ENCODE results near the gene ANTXRL. TPM values are rescaled to one million over a fixed set of nuclear protein-coding genes. Genes with fewer than 3 reads are reported as not detected.

The ANTXRL gene
- total RNA-seq, 1 donor from 2014 or later: not detected

DNA sequence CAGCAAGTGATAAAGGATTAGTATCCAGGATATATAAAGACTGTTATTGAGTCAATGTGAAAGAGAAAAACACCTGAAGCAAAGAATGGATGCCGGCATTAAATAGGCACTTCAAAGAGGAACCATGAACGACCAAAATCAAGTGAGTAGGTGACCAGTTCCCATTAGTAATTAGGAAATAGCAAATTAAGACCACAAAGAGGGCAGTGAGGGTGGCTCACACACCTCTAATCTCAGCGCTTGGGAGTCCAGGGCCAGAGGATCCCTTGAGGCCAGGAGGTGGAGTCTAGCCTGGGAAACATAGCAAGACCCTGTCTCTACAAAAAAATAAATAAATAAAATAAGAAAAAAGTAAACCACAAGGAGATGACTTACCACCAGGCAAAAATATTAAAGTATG, 1.5 kb upstream of the ANTXRL start:
- Histone ChIP-seq H3K79me2 (ENCODE audit: insufficient read depth, low read length) (no peaks in the 10 kb centered on the region), H3K9me3 (ENCODE audit: insufficient read depth, low read depth, low read length) (no peaks in the 10 kb centered on the region), H2AFZ (ENCODE audit: low read depth, low read length) (no peak overlapping the region), H3K4me3 (ENCODE audit: insufficient read depth, low read depth, low read length) (peak overlapping the region; percentile 57), H3K27me3 (ENCODE audit: insufficient read depth, low read length) (peaks cover 17% of the 10 kb centered on the region), H3K4me2 (ENCODE audit: low read length) (peak overlapping the region; percentile 89), H3K27ac (ENCODE audit: low read depth, low read length) (no peak overlapping the region), H3K9ac (ENCODE audit: low read length) (peak overlapping the region; percentile 77), H4K20me1 (ENCODE audit: insufficient read depth, low read length) (no peaks in the 10 kb centered on the region), H3K4me1 (ENCODE audit: insufficient read depth, low read length) (peaks cover 3% of the 10 kb centered on the region), H3K36me3 (ENCODE audit: insufficient read depth, low read length) (no peaks in the 10 kb centered on the region)
- TF ChIP-seq, protein P1, sequence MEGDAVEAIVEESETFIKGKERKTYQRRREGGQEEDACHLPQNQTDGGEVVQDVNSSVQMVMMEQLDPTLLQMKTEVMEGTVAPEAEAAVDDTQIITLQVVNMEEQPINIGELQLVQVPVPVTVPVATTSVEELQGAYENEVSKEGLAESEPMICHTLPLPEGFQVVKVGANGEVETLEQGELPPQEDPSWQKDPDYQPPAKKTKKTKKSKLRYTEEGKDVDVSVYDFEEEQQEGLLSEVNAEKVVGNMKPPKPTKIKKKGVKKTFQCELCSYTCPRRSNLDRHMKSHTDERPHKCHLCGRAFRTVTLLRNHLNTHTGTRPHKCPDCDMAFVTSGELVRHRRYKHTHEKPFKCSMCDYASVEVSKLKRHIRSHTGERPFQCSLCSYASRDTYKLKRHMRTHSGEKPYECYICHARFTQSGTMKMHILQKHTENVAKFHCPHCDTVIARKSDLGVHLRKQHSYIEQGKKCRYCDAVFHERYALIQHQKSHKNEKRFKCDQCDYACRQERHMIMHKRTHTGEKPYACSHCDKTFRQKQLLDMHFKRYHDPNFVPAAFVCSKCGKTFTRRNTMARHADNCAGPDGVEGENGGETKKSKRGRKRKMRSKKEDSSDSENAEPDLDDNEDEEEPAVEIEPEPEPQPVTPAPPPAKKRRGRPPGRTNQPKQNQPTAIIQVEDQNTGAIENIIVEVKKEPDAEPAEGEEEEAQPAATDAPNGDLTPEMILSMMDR (IDR thresholded peaks at IDR 0.05; ENCODE audit: insufficient read depth, low read depth, low read length): no peak
- Mint-ChIP-seq H3K27me3 (ENCODE audit: low read depth, unreplicated experiment) (peaks cover 48% of the 10 kb centered on the region), H3K4me3 (ENCODE audit: unreplicated experiment) (peak overlapping the region; percentile 81), H3K27ac (ENCODE audit: unreplicated experiment) (no peak overlapping the region), H3K4me1 (ENCODE audit: low read depth, unreplicated experiment) (peaks cover 6% of the 10 kb centered on the region), H3K9me3 (ENCODE audit: unreplicated experiment) (peaks cover 4% of the 10 kb centered on the region), H3K36me3 (ENCODE audit: low read depth, unreplicated experiment) (peaks cover 2% of the 10 kb centered on the region)
- DNase-seq (ENCODE audit: low read depth) (no peak), FAIRE-seq (no peak)

- H3K4me2 ChIP-seq (ENCODE audit: low read length): no peak overlapping the region
- DNase-seq (ENCODE audit: low read depth) (no peak), FAIRE-seq (no peak)
- H3K27me3 ChIP-seq (ENCODE audit: insufficient read depth, low read length): peaks cover 17% of the 10 kb centered on the region
- H3K27ac Mint-ChIP-seq (ENCODE audit: unreplicated experiment): no peak overlapping the region
- no peak for TF ChIP-seq EZH2 (IDR thresholded peaks at IDR 0.05; ENCODE audit: insufficient read depth, low read length)
- TF ChIP-seq, protein P1 (IDR thresholded peaks at IDR 0.05; ENCODE audit: insufficient read depth, low read depth, low read length): no peak
- peaks cover 2% of the 10 kb centered on the region for H3K36me3 Mint-ChIP-seq (ENCODE audit: low read depth, unreplicated experiment)
- H3K27ac ChIP-seq (ENCODE audit: low read depth, low read length): no peak overlapping the region
- H3K79me2 ChIP-seq (ENCODE audit: insufficient read depth, low read length): no peaks in the 10 kb centered on the region
- H3K9ac ChIP-seq (ENCODE audit: low read length): no peak overlapping the region
- H3K4me1 ChIP-seq (ENCODE audit: insufficient read depth, low read length): peaks cover 3% of the 10 kb centered on the region
- peaks cover 6% of the 10 kb centered on the region for H3K4me1 Mint-ChIP-seq (ENCODE audit: low read depth, unreplicated experiment)
- peaks cover 43% of the 10 kb centered on the region for H3K27me3 Mint-ChIP-seq (ENCODE audit: low read depth, unreplicated experiment)
- H3K9me3 ChIP-seq (ENCODE audit: insufficient read depth, low read depth, low read length): no peaks in the 10 kb centered on the region
- no peak overlapping the region for H2AFZ ChIP-seq (ENCODE audit: low read depth, low read length)
- H4K20me1 ChIP-seq (ENCODE audit: insufficient read depth, low read length): no peaks in the 10 kb centered on the region
- H3K4me3 ChIP-seq (ENCODE audit: insufficient read depth, low read depth, low read length): no peak overlapping the region
- peaks cover 4% of the 10 kb centered on the region for H3K9me3 Mint-ChIP-seq (ENCODE audit: unreplicated experiment)
- no peak overlapping the region for H3K4me3 Mint-ChIP-seq (ENCODE audit: unreplicated experiment)
- H3K36me3 ChIP-seq (ENCODE audit: insufficient read depth, low read length): no peaks in the 10 kb centered on the region
Observed at GRCh38 chr10:46285966-46286620, 704 bp upstream of the ANTXRL start.

DNA sequence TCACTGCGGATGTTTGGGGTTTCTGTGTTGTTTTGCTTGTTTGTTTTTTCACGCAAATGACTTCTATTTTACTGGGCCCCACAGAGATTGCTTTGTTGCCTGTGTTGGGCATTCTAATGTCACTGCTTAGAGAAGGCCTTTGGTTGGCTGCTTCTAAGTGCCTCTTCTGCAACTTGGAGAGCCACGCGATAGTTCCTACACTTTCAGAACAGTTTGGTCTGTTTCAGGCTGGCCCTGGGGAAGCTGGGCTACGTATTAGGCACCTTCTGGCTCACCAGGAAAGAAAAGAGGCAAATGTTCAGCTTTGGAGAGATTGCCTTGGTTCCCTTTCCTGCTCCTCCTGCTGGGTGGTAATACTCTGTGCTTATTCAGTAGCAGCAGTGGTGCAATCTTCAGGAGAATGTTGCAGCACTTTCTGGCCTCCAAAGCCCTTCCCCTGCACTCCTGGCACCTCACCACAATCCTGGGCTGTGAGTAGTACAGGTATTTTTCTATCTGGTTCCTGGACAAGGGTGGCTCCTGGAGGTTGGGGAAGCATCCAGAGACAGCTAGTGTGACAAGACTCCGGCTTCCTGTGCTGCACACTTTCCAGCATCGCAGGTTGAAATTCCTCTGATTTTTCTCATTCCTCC, 1.2 kb downstream of the ANTXRL start:
- H3K27ac ChIP-seq (ENCODE audit: low read depth, low read length): no peak overlapping the region
- peaks cover 42% of the 10 kb centered on the region for H3K27me3 Mint-ChIP-seq (ENCODE audit: low read depth, unreplicated experiment)
- no peak overlapping the region for H3K4me2 ChIP-seq (ENCODE audit: low read length)
- H4K20me1 ChIP-seq (ENCODE audit: insufficient read depth, low read length): no peaks in the 10 kb centered on the region
- no peak overlapping the region for H2AFZ ChIP-seq (ENCODE audit: low read depth, low read length)
- no peak overlapping the region for H3K9ac ChIP-seq (ENCODE audit: low read length)
- FAIRE-seq (no peak), DNase-seq (ENCODE audit: low read depth) (no peak)
- no peaks in the 10 kb centered on the region for H3K9me3 ChIP-seq (ENCODE audit: insufficient read depth, low read depth, low read length)
- H3K4me3 Mint-ChIP-seq (ENCODE audit: unreplicated experiment): no peak overlapping the region
- H3K36me3 ChIP-seq (ENCODE audit: insufficient read depth, low read length): no peaks in the 10 kb centered on the region
- H3K9me3 Mint-ChIP-seq (ENCODE audit: unreplicated experiment): peaks cover 6% of the 10 kb centered on the region
- no peaks in the 10 kb centered on the region for H3K79me2 ChIP-seq (ENCODE audit: insufficient read depth, low read length)
- H3K4me3 ChIP-seq (ENCODE audit: insufficient read depth, low read depth, low read length): no peak overlapping the region
- peaks cover 10% of the 10 kb centered on the region for H3K27me3 ChIP-seq (ENCODE audit: insufficient read depth, low read length)
- H3K4me1 Mint-ChIP-seq (ENCODE audit: low read depth, unreplicated experiment): peaks cover 6% of the 10 kb centered on the region
- H3K27ac Mint-ChIP-seq (ENCODE audit: unreplicated experiment): no peak overlapping the region
- peaks cover 3% of the 10 kb centered on the region for H3K4me1 ChIP-seq (ENCODE audit: insufficient read depth, low read length)
- TF ChIP-seq EZH2 (IDR thresholded peaks at IDR 0.05; ENCODE audit: insufficient read depth, low read length): no peak
- TF ChIP-seq, protein P1 (IDR thresholded peaks at IDR 0.05; ENCODE audit: insufficient read depth, low read depth, low read length): no peak
- peaks cover 2% of the 10 kb centered on the region for H3K36me3 Mint-ChIP-seq (ENCODE audit: low read depth, unreplicated experiment)

Data from astrocyte (in vitro differentiated cells and primary cell).